ENCODE measurements around the gene ECM2.

The ECM2 gene

DNA sequence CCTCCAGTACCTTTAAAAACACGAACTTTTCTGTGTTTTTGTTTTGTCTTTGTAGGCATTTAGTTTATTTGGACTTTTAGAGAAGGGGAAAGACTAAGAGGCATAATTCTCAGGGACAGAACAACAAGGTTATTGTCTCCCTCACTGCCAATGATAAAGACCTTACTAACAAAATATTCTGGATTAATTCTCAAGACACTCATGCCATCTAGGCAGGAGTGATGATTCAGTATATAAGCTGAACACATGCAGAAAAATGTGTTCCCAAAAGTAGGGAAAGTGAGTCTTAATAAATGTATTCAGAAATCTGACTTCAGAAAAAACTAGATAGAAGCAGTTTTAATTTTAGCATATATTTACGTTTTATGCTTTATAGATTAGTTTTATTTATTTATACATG, 36.1 kb downstream of the ECM2 start:
- peaks cover 7% of the 10 kb centered on the region for H3K4me1 ChIP-seq (ENCODE audit: control insufficient read depth, insufficient read depth, low read length)
- H3K9ac ChIP-seq (ENCODE audit: low read depth, low read length): no peak overlapping the region

DNA sequence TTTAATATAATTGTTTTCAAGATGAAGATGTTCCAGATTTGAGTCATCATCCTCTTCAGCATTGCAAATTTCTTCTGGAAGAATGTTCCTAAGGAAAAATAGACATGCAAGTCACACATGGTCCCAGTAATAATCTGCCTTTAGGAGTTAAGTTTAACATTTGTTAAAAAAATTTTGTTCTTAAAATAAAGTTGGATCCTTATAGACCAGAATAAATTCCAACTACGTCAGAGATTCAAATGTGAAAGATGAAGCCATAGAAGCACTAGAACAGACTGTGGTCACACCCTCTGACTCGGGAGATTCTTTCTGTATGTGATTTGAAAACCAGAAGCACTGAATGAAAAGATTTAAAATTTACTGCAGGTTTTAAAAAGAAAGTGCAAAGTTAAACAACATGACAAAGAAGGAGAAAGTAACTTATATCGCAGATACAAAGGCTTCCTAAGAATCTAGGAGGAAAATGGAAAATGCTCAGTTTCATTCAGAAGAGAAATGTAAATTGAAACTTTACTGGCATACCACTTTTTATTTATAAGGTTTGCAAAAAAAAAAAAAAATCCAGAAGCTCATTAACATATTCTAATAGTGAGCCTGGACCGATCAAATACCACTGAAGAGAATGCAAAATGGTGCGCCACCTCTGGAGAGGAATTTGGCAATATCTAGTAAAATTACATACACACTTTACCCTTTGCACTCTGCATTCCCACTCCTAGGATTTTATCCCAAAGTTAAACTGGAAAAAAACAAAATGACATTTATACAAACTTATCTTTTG, 39.2 kb downstream of the ECM2 start:
- no peaks in the 10 kb centered on the region for H3K36me3 ChIP-seq (ENCODE audit: control insufficient read depth, insufficient read depth, low read length)
- no peaks in the 10 kb centered on the region for H3K27me3 ChIP-seq (ENCODE audit: control insufficient read depth, insufficient read depth, low read length)
- no peak overlapping the region for H3K4me3 ChIP-seq (ENCODE audit: low read depth, low read length)
- H3K9ac ChIP-seq (ENCODE audit: low read depth, low read length): no peak overlapping the region
- H3K4me1 ChIP-seq (ENCODE audit: control insufficient read depth, insufficient read depth, low read length): no peaks in the 10 kb centered on the region
- no peak overlapping the region for H3K27ac ChIP-seq (ENCODE audit: low read depth, low read length)
- no peaks in the 10 kb centered on the region for H3K9me3 ChIP-seq (ENCODE audit: control insufficient read depth, insufficient read depth, low read length)

More for the DNA sequence above, 36.1 kb downstream of the ECM2 start:
- no peak overlapping the region for H3K4me3 ChIP-seq (ENCODE audit: low read depth, low read length)
- H3K27me3 ChIP-seq (ENCODE audit: control insufficient read depth, insufficient read depth, low read length): no peaks in the 10 kb centered on the region
- H3K9me3 ChIP-seq (ENCODE audit: control insufficient read depth, insufficient read depth, low read length): no peaks in the 10 kb centered on the region
- no peaks in the 10 kb centered on the region for H3K36me3 ChIP-seq (ENCODE audit: control insufficient read depth, insufficient read depth, low read length)
- no peak overlapping the region for H3K27ac ChIP-seq (ENCODE audit: low read depth, low read length)

DNA sequence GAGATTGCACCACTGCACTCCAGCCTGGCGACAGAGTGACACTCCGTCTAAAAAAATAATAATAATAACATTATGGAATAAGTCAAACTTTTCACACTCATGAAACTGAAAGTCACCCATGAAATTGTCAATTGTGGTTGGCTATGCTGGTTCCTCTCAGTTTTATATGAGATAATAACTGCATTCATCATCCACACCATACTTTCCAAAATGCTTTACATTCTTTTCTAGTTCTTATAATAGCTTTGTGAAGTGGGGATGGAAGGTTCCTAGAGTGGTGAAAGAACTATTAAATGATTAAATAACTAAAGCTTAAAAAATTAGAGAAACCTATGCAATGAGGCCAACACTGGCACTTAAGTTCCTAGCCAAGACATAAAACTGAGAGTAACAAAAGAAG, 40.9 kb downstream of the ECM2 start:
- Histone ChIP-seq H3K27ac (ENCODE audit: low read depth, low read length) (no peak overlapping the region), H3K9me3 (ENCODE audit: control insufficient read depth, insufficient read depth, low read length) (no peaks in the 10 kb centered on the region), H3K36me3 (ENCODE audit: control insufficient read depth, insufficient read depth, low read length) (no peaks in the 10 kb centered on the region), H3K27me3 (ENCODE audit: control insufficient read depth, insufficient read depth, low read length) (no peaks in the 10 kb centered on the region), H3K4me3 (ENCODE audit: low read depth, low read length) (no peak overlapping the region), H3K4me1 (ENCODE audit: control insufficient read depth, insufficient read depth, low read length) (no peaks in the 10 kb centered on the region), H3K9ac (ENCODE audit: low read depth, low read length) (no peak overlapping the region)

DNA sequence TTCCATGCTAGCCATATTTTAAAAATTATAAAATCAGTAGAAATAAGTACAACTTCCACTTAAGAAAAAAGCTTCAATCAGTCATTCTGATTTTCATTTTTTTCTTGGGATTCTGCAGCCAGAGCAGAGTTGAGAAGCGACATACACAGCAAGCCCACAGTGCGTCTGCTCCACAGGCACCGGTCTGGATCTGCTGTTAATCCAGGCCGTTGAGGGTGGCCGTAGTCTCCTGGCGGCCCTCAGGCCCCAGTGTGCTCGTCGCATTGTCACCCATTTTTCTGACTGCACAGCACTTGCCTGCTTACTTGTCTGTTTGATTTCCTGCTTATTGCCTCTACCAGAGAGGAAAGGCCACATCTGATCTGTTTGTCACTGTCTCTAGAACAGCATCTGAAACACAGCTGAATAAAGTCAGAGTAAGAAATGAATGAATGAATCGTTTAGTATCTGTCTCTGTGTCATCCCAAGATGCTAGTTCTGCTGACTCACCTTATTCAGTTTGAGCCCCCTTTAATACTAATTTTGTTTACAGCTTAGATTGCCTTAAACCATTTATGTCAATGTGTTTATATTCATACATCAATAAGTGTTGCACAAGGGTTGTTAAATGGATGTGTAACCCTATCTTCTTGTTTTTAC, 41.9 kb downstream of the ECM2 start:
- H3K4me3 ChIP-seq (ENCODE audit: low read depth, low read length): no peak overlapping the region
- H3K27me3 ChIP-seq (ENCODE audit: control insufficient read depth, insufficient read depth, low read length): no peaks in the 10 kb centered on the region
- H3K9ac ChIP-seq (ENCODE audit: low read depth, low read length): no peak overlapping the region
- no peaks in the 10 kb centered on the region for H3K9me3 ChIP-seq (ENCODE audit: control insufficient read depth, insufficient read depth, low read length)
- no peaks in the 10 kb centered on the region for H3K36me3 ChIP-seq (ENCODE audit: control insufficient read depth, insufficient read depth, low read length)
- no peaks in the 10 kb centered on the region for H3K4me1 ChIP-seq (ENCODE audit: control insufficient read depth, insufficient read depth, low read length)
- H3K27ac ChIP-seq (ENCODE audit: low read depth, low read length): no peak overlapping the region

DNA sequence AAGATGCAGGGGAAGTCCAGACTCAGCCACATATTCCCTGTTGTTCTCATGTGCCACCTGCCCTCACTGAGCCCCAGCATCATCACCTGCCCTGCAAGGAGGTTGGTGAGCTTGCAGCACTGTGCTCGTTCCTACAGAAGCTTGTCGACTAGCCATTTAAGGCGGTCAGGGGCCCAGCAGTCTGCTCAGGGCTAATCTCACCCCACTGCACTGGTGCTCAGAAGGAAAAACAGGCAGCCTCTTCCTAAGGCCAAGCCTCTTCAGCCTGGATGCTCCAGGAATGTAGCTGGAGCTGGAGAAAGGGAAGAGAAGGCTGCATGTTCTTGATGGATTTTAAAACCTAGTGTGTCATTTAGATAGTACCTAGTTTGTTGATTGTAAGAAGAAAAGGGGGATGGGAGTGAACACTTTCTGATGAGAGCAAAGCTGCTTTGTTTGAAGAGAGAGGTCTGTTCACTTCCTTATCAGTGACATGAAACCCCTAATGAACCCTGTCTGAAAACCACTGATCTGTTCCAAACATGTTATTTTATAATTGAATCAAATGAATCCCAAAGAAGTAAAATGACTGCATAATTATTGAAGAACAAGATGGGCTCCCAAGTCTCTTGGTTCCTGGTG, 42.9 kb downstream of the ECM2 start:
- Histone ChIP-seq H3K9ac (ENCODE audit: low read depth, low read length) (no peak overlapping the region), H3K9me3 (ENCODE audit: control insufficient read depth, insufficient read depth, low read length) (no peaks in the 10 kb centered on the region), H3K27ac (ENCODE audit: low read depth, low read length) (no peak overlapping the region), H3K27me3 (ENCODE audit: control insufficient read depth, insufficient read depth, low read length) (no peaks in the 10 kb centered on the region), H3K4me3 (ENCODE audit: low read depth, low read length) (no peak overlapping the region), H3K36me3 (ENCODE audit: control insufficient read depth, insufficient read depth, low read length) (no peaks in the 10 kb centered on the region), H3K4me1 (ENCODE audit: control insufficient read depth, insufficient read depth, low read length) (no peaks in the 10 kb centered on the region)

DNA sequence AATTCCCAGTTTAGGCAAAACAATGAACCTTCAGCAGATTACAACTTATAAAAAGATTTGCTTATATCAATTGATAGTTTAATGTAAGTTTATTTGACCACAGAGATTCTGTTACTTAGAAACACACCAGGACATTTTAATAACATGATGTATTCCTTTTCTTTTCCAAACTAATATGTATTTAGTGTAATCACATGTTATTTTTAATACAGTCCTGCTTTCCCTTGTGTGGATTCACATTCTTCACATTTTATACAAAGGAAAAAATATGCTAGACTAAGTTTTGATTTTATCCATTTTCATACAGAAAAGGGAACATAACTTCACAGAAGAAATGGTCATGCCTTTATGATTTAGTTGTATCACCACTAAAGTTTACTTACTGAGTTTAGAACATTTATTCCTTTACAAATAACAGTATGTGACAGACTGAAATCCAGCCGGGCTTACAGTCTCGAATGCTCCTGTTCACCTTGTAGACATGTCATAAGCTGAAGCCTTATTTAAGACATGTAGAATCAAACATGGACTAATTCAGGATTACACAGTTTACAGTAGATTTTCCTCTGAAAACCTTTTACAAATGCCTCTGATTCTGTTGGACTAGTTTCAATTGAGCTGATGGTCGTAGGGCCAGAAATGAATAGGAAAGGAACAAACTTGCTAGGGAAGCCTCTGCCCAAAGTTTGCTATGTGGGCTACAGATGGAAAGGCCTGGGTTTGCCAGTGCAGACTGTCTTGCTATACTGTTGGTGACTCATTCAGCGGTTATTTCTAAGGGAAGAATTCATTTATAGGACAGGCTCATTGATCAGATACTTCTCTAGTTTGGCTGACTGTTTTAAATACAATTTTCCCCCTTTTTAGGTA, 46.9 kb downstream of the ECM2 start:
- Histone ChIP-seq H3K9ac (ENCODE audit: low read depth, low read length) (no peak overlapping the region), H3K36me3 (ENCODE audit: control insufficient read depth, insufficient read depth, low read length) (no peaks in the 10 kb centered on the region), H3K9me3 (ENCODE audit: control insufficient read depth, insufficient read depth, low read length) (no peaks in the 10 kb centered on the region), H3K27me3 (ENCODE audit: control insufficient read depth, insufficient read depth, low read length) (no peaks in the 10 kb centered on the region), H3K27ac (ENCODE audit: low read depth, low read length) (no peak overlapping the region), H3K4me3 (ENCODE audit: low read depth, low read length) (no peak overlapping the region), H3K4me1 (ENCODE audit: control insufficient read depth, insufficient read depth, low read length) (no peaks in the 10 kb centered on the region)

DNA sequence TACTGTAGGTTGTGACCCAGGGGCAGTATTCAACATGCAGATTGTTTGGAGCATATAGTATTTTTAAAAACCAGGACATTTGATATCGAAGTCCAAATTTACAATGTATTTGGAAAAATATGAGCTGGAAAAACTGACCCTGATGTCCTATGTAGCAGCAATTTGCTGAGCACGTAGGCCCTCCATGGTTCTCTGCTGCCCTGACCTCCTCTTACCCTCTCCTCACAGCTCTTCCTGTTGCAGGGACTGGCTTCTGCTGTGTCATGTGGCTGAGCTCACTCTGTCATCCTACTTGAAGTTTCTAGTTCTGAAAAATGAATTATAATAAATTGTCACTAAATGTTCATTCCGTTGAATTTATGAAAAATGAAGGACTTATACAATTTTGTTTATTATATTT, 49.4 kb downstream of the ECM2 start:
- Histone ChIP-seq H3K36me3 (ENCODE audit: control insufficient read depth, insufficient read depth, low read length) (no peaks in the 10 kb centered on the region), H3K4me3 (ENCODE audit: low read depth, low read length) (no peak overlapping the region), H3K4me1 (ENCODE audit: control insufficient read depth, insufficient read depth, low read length) (0 out of 2 replicates have a peak, but pooled peaks cover 4% of the 10 kb centered on the region), H3K9me3 (ENCODE audit: control insufficient read depth, insufficient read depth, low read length) (no peaks in the 10 kb centered on the region), H3K27ac (ENCODE audit: low read depth, low read length) (no peak overlapping the region), H3K27me3 (ENCODE audit: control insufficient read depth, insufficient read depth, low read length) (no peaks in the 10 kb centered on the region), H3K9ac (ENCODE audit: low read depth, low read length) (no peak overlapping the region)

DNA sequence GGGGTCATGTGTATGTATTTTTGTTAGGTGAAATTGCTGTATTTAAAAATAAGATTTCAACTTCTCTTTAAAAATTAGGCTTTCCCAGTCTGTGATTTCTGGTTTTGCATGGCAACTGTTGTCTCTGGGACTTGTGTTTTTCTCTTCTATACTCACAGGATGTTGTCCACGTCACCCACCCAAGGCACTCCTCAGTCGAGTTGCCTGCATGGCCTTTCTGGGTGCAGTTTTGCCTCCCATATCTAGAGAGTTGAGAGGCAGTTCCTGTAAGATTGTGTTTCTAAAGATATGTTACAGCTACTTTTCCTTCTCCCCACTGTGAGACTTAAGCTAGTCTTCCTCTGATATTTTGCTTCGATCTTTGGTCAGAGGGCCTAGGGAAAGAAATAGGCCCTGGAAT, 51.2 kb downstream of the ECM2 start:
- Histone ChIP-seq H3K27ac (ENCODE audit: low read depth, low read length) (no peak overlapping the region), H3K9me3 (ENCODE audit: control insufficient read depth, insufficient read depth, low read length) (no peaks in the 10 kb centered on the region), H3K36me3 (ENCODE audit: control insufficient read depth, insufficient read depth, low read length) (no peaks in the 10 kb centered on the region), H3K27me3 (ENCODE audit: control insufficient read depth, insufficient read depth, low read length) (no peaks in the 10 kb centered on the region), H3K9ac (ENCODE audit: low read depth, low read length) (no peak overlapping the region), H3K4me3 (ENCODE audit: low read depth, low read length) (no peak overlapping the region), H3K4me1 (ENCODE audit: control insufficient read depth, insufficient read depth, low read length) (peaks cover 22% of the 10 kb centered on the region)

DNA sequence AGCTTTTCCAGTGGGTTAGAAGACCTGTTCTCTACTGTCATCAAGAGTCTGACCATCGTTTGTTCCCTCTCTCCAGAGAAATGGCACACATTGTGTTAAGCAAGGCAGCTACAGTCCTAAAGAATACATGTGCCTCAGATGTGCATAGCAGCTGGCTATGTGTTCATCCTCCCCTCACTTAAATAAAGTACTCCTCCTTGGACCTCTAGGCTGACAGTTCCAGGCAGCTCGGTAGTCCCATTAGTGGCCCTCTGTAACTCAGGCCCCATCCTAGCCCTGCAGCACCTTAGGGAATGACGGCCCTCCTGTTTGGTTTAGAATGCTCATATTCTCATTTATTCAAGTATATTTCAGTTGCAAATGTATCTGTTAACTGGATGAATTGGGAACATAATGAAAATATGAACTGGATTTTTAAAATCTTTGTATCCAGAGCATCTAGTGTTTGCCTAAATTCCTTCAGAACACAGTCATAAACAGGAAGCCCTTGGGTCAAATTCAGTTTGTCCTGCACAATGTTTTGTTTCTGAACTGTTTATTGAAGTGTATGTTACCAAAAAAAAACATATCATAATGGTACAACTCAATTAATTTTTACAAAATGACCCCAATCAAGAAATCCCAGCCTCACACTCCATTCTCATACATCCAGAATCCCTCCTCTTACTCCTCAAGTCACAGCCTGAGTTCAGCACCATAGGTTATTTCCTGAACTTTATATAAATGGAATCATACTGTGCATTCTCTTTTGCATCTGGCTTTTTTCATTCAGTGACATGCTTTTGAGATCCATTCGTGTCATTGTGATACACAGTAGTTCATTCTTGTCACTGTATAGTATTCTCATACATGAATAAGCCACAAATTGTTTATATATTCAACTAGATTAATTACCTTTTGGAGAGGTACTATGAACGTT, 51.9 kb downstream of the ECM2 start:
- Histone ChIP-seq H3K27ac (ENCODE audit: low read depth, low read length) (no peak overlapping the region), H3K9ac (ENCODE audit: low read depth, low read length) (no peak overlapping the region), H3K27me3 (ENCODE audit: control insufficient read depth, insufficient read depth, low read length) (no peaks in the 10 kb centered on the region)

DNA sequence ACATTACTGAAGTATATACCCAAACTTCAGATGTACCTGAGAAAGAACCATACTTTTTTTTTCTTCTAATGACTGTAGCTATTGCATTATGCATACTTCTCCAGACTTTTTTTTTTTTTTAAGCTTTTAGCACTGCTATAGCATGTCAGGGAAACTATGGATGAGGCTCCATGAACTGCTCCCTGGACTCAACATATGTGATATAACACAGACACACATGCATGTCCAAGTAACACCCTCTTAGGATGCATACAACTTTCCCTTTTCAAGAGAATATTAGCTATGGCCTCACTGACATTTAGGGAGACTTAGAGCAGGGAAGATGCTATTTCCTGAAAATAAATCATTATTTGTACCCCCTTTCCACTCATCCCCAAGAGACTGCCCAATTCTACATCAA, 53.0 kb downstream of the ECM2 start:
- H3K4me3 ChIP-seq (ENCODE audit: low read depth, low read length): no peak overlapping the region
- H3K36me3 ChIP-seq (ENCODE audit: control insufficient read depth, insufficient read depth, low read length): no peaks in the 10 kb centered on the region
- no peak overlapping the region for H3K9ac ChIP-seq (ENCODE audit: low read depth, low read length)
- no peaks in the 10 kb centered on the region for H3K27me3 ChIP-seq (ENCODE audit: control insufficient read depth, insufficient read depth, low read length)
- H3K9me3 ChIP-seq (ENCODE audit: control insufficient read depth, insufficient read depth, low read length): no peaks in the 10 kb centered on the region
- peaks cover 23% of the 10 kb centered on the region for H3K4me1 ChIP-seq (ENCODE audit: control insufficient read depth, insufficient read depth, low read length)
- H3K27ac ChIP-seq (ENCODE audit: low read depth, low read length): no peak overlapping the region

More for the DNA sequence above, 51.9 kb downstream of the ECM2 start:
- Histone ChIP-seq H3K9me3 (ENCODE audit: control insufficient read depth, insufficient read depth, low read length) (no peaks in the 10 kb centered on the region), H3K4me1 (ENCODE audit: control insufficient read depth, insufficient read depth, low read length) (peaks cover 23% of the 10 kb centered on the region), H3K4me3 (ENCODE audit: low read depth, low read length) (no peak overlapping the region), H3K36me3 (ENCODE audit: control insufficient read depth, insufficient read depth, low read length) (no peaks in the 10 kb centered on the region)

All from HUES48 (cell line).